SK-N-SH (cell line): ENCODE results near the gene TMEM169. TPM values are rescaled to one million over a fixed set of nuclear protein-coding genes. Genes with fewer than 3 reads are reported as not detected.

Experiments used
- CTCF ChIA-PET: fragments of 300-600, 350-600 bp; formaldehyde crosslinking; extraction: SDS; loops from one replicate; lab custom pipeline; 2021; lab: Yijun Ruan, JAX
- POLR2A ChIA-PET: fragments of 350-600 bp; sonication (Branson Sonifier 250); formaldehyde crosslinking; extraction: SDS; loops from one replicate; lab custom pipeline; 2020; ENCODE audit warnings: antibody characterized with exemption, inconsistent platforms; lab: Yijun Ruan, JAX
- DNase-seq: peaks from one replicate; pipeline ENCODE4 v3.0.0; 2012
- H2AFZ ChIP-seq: fragments of 200-600 bp; sonication (generic); 2 replicates; pipeline ENCODE4 v1.8.1; 2016; ENCODE audit warnings: antibody characterized with exemption, mild to moderate bottlenecking, low read depth
- H3F3A ChIP-seq: fragments of 200-600 bp; sonication (generic); replicated peaks from 2 replicates; pipeline ENCODE3; 2016; ENCODE audit warnings: antibody characterized with exemption, mild to moderate bottlenecking; ENCODE audit not compliant: insufficient read depth
- H3K27ac ChIP-seq, 2 experiments: fragments of 200-500 bp in 1 of 2; fragments of 200-600 bp in 1 of 2; sonication (Bioruptor generic) in 1 of 2; sonication (generic), shearing (Covaris generic) in 1 of 2; 2 replicates each; pipeline versions ENCODE4 v1.5.1 to v1.6.1; 2014 to 2016; ENCODE audit warnings: low read depth in 2 of 2, inconsistent platforms in 1 of 2, low read length in 1 of 2, mild to moderate bottlenecking in 1 of 2, mixed read lengths in 1 of 2
- H3K27me3 ChIP-seq: fragments of 200-600 bp; sonication (generic), shearing (Covaris generic); 2 replicates; pipeline ENCODE4 v1.6.1; 2016; ENCODE audit warnings: mixed run types; ENCODE audit not compliant: insufficient read depth
- H3K36me3 ChIP-seq, 2 experiments: fragments of 200-500 bp in 1 of 2; fragments of 200-600 bp in 1 of 2; sonication (Bioruptor generic) in 1 of 2; sonication (generic) in 1 of 2; replicated peaks in 1 of 2; 2 replicates each; pipeline versions ENCODE3 to v1.5.1; 2014 to 2016; ENCODE audit warnings: low read length in 1 of 2, mild to moderate bottlenecking in 1 of 2; ENCODE audit not compliant: insufficient read depth in 2 of 2, control insufficient read depth in 1 of 2
- H3K4me1 ChIP-seq, 2 experiments: fragments of 200-500 bp in 1 of 2; fragments of 200-600 bp in 1 of 2; sonication (Bioruptor generic) in 1 of 2; sonication (generic), shearing (Covaris generic) in 1 of 2; 2 replicates each; pipeline versions ENCODE4 v1.5.1 to v1.6.1; 2014 to 2016; ENCODE audit warnings: low read depth in 1 of 2, low read length in 1 of 2, mixed run types in 1 of 2; ENCODE audit not compliant: insufficient read depth in 2 of 2, control insufficient read depth in 1 of 2
- H3K4me2 ChIP-seq: fragments of 200-600 bp; sonication (generic), shearing (Covaris generic); 2 replicates; pipeline ENCODE4 v1.6.1; 2017; ENCODE audit warnings: mixed run types
- H3K4me3 ChIP-seq, 2 experiments: fragments of 200-500 bp in 1 of 2; fragments of 200-600 bp in 1 of 2; sonication (Bioruptor generic) in 1 of 2; sonication (generic), shearing (Covaris generic) in 1 of 2; 2 replicates each; pipeline versions ENCODE4 v1.5.1 to v1.8.1; 2014 to 2016; ENCODE audit warnings: low read depth in 2 of 2, inconsistent platforms in 1 of 2, low read length in 1 of 2, mild to moderate bottlenecking in 1 of 2, mixed read lengths in 1 of 2, moderate library complexity in 1 of 2
- H3K79me2 ChIP-seq: fragments of 200-600 bp; sonication (generic); 2 replicates; pipeline ENCODE4 v1.8.1; 2017; ENCODE audit warnings: mild to moderate bottlenecking; ENCODE audit not compliant: insufficient read depth
- H3K9ac ChIP-seq: fragments of 200-600 bp; sonication (generic); 2 replicates; pipeline ENCODE4 v1.6.1; 2017; ENCODE audit warnings: mixed run types
- H3K9me2 ChIP-seq: fragments of 200-600 bp; sonication (generic); 2 replicates; pipeline ENCODE4 v1.6.1; 2017; ENCODE audit warnings: mixed run types
- H3K9me3 ChIP-seq: fragments of 200-600 bp; sonication (generic); 2 replicates; pipeline ENCODE4 v1.6.1; 2017; ENCODE audit warnings: mixed run types, mild to moderate bottlenecking, moderate library complexity
- H4K20me1 ChIP-seq: fragments of 200-600 bp; sonication (generic); 2 replicates; pipeline ENCODE4 v1.6.1; 2017; ENCODE audit warnings: mild to moderate bottlenecking, mixed run types; ENCODE audit not compliant: insufficient read depth
- CHD2 ChIP-seq: fragments of 150-350 bp; IDR thresholded peaks from 2 replicates; pipeline ENCODE4 v1.6.1; 2018; ENCODE audit warnings: low read length; ENCODE audit not compliant: partially characterized antibody
- ELF1 ChIP-seq: IDR thresholded peaks from 2 replicates; pipeline ENCODE4 v1.4.0; 2012
- EP300 ChIP-seq, 2 experiments: IDR thresholded peaks; 2 replicates each; pipeline versions ENCODE4 v1.4.0 to v1.6.1; 2012; ENCODE audit warnings: borderline replicate concordance in 1 of 2, low read depth in 1 of 2, low read length in 1 of 2
- EZH2phosphoT487 ChIP-seq: fragments of 200-600 bp; sonication (generic); IDR thresholded peaks from 2 replicates; pipeline ENCODE4 v1.6.1; 2017; ENCODE audit warnings: low read depth, mixed run types, mild to moderate bottlenecking, antibody characterized with exemption, moderate library complexity, borderline replicate concordance
- FOSL2 ChIP-seq: IDR thresholded peaks from 2 replicates; pipeline ENCODE4 v1.4.0; 2012; ENCODE audit warnings: low read depth, mild to moderate bottlenecking, moderate library complexity, borderline replicate concordance
- FOXM1 ChIP-seq: IDR thresholded peaks from 2 replicates; pipeline ENCODE4 v1.4.0; 2012; ENCODE audit warnings: low read depth, mild to moderate bottlenecking
- GABPA ChIP-seq: IDR thresholded peaks from 2 replicates; pipeline ENCODE4 v1.4.0; 2012; ENCODE audit warnings: low read depth, mild to moderate bottlenecking
- JUND ChIP-seq: IDR thresholded peaks from 2 replicates; pipeline ENCODE4 v1.4.0; 2012
- NFIC ChIP-seq: IDR thresholded peaks from 2 replicates; pipeline ENCODE4 v1.4.0; 2012; ENCODE audit warnings: borderline replicate concordance
- RAD21 ChIP-seq: IDR thresholded peaks from 2 replicates; pipeline ENCODE4 v1.6.1; 2012; ENCODE audit warnings: mild to moderate bottlenecking, low read length
- RCOR1 ChIP-seq: fragments of 150-350 bp; IDR thresholded peaks from 2 replicates; pipeline ENCODE4 v1.6.1; 2017; ENCODE audit warnings: antibody characterized with exemption, low read length
- TCF12 ChIP-seq: IDR thresholded peaks from 2 replicates; pipeline ENCODE4 v1.4.0; 2012
- TEAD4 ChIP-seq: IDR thresholded peaks from 2 replicates; pipeline ENCODE4 v1.4.0; 2012; ENCODE audit warnings: mild to moderate bottlenecking, borderline replicate concordance; ENCODE audit not compliant: insufficient read depth
- WGBS: methylation state at CpG from one replicate; pipeline ENCODE4 v1.1.6; 2017; ENCODE audit warnings: low lambda C conversion rate; 5-methylcytosine and 5-hydroxymethylcytosine counted together
- polyA plus RNA-seq, 3 experiments: library from polyadenylated mRNA; depleted of rRNA; stranded (reverse); fragments of >200 nt; gene quantifications; 2 replicates each; pipeline ENCODE4 v1.2.3, GENCODE V29; 2012
- TF ChIP-seq, protein P1 (sequence below): IDR thresholded peaks from 2 replicates; pipeline ENCODE4 v1.4.0; 2012; ENCODE audit warnings: low read depth, borderline replicate concordance
- TF ChIP-seq, protein P2 (sequence below): IDR thresholded peaks from 2 replicates; pipeline ENCODE4 v1.4.0; 2012; ENCODE audit warnings: low read depth, borderline replicate concordance
- TF ChIP-seq, protein P3 (sequence below): IDR thresholded peaks from 2 replicates; pipeline ENCODE4; 2012
- TF ChIP-seq, protein P4 (sequence below): IDR thresholded peaks from 2 replicates; pipeline ENCODE4 v1.4.0; 2012; ENCODE audit warnings: low read depth

The TMEM169 gene
- polyA plus RNA-seq, 1 of the 3 experiments (the other 2 are of a cell fraction), result 0.30 TPM

DNA sequence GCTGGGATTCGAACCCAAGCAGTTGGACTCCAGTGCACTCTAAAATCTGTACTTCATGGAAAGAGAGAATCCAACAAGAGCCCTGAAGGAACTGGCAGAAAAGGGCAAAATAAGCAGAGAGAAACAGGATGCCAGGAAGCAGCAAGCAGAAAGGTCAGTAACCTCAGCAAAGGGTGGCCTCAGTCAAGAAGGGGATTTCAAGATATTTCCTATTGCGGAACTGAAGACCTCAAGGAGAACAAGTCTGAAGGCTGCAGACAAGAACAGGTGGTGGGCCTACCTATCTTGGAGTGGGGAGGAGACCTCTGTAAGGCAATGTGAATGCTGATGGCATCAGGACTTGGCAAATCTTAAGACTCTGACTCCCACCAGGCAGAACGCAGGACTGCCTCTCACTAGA lies 48.3 kb upstream of the TMEM169 start:
- Histone ChIP-seq H3K4me1 (peaks cover 2 to 5% of the 10 kb centered on the region in 2 experiments; a peak in 1 of 4 replicates), H3K4me3 (no peak overlapping the region), H3K27me3 (no peaks in the 10 kb centered on the region), H3K9me3 (no peaks in the 10 kb centered on the region), H3K27ac (no peak overlapping the region; a peak in 1 of 4 replicates), H3F3A (peaks cover 13% of the 10 kb centered on the region), H3K4me2 (no peak overlapping the region), H3K9me2 (no peaks in the 10 kb centered on the region), H3K79me2 (no peaks in the 10 kb centered on the region), H3K9ac (no peak overlapping the region), H3K36me3 (peaks cover 5 to 9% of the 10 kb centered on the region in 2 experiments), H4K20me1 (no peaks in the 10 kb centered on the region), H2AFZ (no peak overlapping the region)
- ChIA-PET POLR2A (no interaction called here), CTCF (interaction anchor here (0.6 to 7.7 kb wide), 28 partner anchors 8 to 483 kb away, joined by 3 to 109 read pairs (median 4); partner anchors contain the start of genes MREG, PECR, TMEM169 and XRCC5)
- TF ChIP-seq, protein P1, sequence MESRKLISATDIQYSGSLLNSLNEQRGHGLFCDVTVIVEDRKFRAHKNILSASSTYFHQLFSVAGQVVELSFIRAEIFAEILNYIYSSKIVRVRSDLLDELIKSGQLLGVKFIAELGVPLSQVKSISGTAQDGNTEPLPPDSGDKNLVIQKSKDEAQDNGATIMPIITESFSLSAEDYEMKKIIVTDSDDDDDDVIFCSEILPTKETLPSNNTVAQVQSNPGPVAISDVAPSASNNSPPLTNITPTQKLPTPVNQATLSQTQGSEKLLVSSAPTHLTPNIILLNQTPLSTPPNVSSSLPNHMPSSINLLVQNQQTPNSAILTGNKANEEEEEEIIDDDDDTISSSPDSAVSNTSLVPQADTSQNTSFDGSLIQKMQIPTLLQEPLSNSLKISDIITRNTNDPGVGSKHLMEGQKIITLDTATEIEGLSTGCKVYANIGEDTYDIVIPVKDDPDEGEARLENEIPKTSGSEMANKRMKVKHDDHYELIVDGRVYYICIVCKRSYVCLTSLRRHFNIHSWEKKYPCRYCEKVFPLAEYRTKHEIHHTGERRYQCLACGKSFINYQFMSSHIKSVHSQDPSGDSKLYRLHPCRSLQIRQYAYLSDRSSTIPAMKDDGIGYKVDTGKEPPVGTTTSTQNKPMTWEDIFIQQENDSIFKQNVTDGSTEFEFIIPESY, result no peak
- TF ChIP-seq EZH2phosphoT487 (no peak), RCOR1 (no peak), JUND (no peak), TEAD4 (no peak), RAD21 (no peak), GABPA (no peak), NFIC (no peak), FOSL2 (no peak), CHD2 (no peak), TCF12 (no peak), EP300 (IDR thresholded peaks at IDR 0.05; ENCODE audit: borderline replicate concordance in 1 of 2, low read depth in 1 of 2, low read length in 1 of 2) (no peak), ELF1 (no peak), FOXM1 (no peak)
- TF ChIP-seq, protein P2, sequence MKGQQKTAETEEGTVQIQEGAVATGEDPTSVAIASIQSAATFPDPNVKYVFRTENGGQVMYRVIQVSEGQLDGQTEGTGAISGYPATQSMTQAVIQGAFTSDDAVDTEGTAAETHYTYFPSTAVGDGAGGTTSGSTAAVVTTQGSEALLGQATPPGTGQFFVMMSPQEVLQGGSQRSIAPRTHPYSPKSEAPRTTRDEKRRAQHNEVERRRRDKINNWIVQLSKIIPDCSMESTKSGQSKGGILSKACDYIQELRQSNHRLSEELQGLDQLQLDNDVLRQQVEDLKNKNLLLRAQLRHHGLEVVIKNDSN, result no peak
- TF ChIP-seq, protein P3, sequence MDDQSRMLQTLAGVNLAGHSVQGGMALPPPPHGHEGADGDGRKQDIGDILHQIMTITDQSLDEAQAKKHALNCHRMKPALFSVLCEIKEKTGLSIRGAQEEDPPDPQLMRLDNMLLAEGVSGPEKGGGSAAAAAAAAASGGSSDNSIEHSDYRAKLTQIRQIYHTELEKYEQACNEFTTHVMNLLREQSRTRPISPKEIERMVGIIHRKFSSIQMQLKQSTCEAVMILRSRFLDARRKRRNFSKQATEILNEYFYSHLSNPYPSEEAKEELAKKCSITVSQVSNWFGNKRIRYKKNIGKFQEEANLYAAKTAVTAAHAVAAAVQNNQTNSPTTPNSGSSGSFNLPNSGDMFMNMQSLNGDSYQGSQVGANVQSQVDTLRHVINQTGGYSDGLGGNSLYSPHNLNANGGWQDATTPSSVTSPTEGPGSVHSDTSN, result no peak
- TF ChIP-seq, protein P4, sequence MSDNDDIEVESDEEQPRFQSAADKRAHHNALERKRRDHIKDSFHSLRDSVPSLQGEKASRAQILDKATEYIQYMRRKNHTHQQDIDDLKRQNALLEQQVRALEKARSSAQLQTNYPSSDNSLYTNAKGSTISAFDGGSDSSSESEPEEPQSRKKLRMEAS, result no peak
- 99% methylated on average over 3 of the region's 3 CpGs for WGBS
- no peak for DNase-seq
